Esophagus squamous epithelium (tissue), 5 donors: ENCODE results near the gene ANKRD13D. TPM values are rescaled to one million over a fixed set of nuclear protein-coding genes. Genes with fewer than 3 reads are reported as not detected.
A peak's percentile ranks its signal among the peaks of the same experiment; 100 is the strongest.

Experiments used
- DNase-seq: peaks from one replicate; lab custom pipeline; 2025; lab: John Stamatoyannopoulos, UW
- H3K27ac ChIP-seq, 4 donors: fragments of 200-600 bp; sonication (generic); one replicate each; pipeline ENCODE4 v1.5.1; 2016 to 2019; ENCODE audit warnings: mild to moderate bottlenecking in 1 of 4
- H3K27me3 ChIP-seq, 4 donors: fragments of 200-600 bp; sonication (generic); 1 replicate in 3 of 4; 2 replicates in 1 of 4; pipeline versions ENCODE4 v1.5.1 to v1.6.0; 2017 to 2021; ENCODE audit warnings: antibody characterized with exemption in 1 of 4
- H3K36me3 ChIP-seq, 3 donors: fragments of 200-600 bp; sonication (generic); one replicate each; pipeline ENCODE4 v1.5.1; 2016 to 2019
- H3K4me1 ChIP-seq, 3 donors: fragments of 200-600 bp; sonication (generic); one replicate each; pipeline ENCODE4 v1.5.1; 2017 to 2019
- H3K4me3 ChIP-seq, 4 donors: fragments of 200-600 bp; sonication (generic); 1 replicate in 3 of 4; 2 replicates in 1 of 4; pipeline ENCODE4 v1.5.1; 2016 to 2019; ENCODE audit warnings: mild to moderate bottlenecking in 2 of 4, moderate library complexity in 1 of 4
- H3K9me3 ChIP-seq, 3 donors: fragments of 200-600 bp; sonication (generic); one replicate each; pipeline ENCODE4 v1.5.1; 2016 to 2019
- POLR2A ChIP-seq, 4 donors: fragments of 450-650 bp; IDR thresholded peaks; one replicate each; pipeline ENCODE4 v1.6.1; 2017; ENCODE audit warnings: antibody characterized with exemption in 4 of 4, mild to moderate bottlenecking in 4 of 4, moderate library complexity in 3 of 4
- WGBS, 2 donors: methylation state at CpG; one replicate each; pipeline ENCODE4 v1.1.5; 2018; 5-methylcytosine and 5-hydroxymethylcytosine counted together
- intact Hi-C: fragments of 100-400 bp; cut with DNase I; formaldehyde crosslinking; loops from one replicate; pipeline ENCODE4 v1.15.0; 2022
- total RNA-seq, 4 donors: library from RNA; depleted of rRNA; stranded (reverse); fragments of >200 nt; gene quantifications; one replicate each; pipeline ENCODE4 v1.1.0, GENCODE V29; 2016
- TF ChIP-seq, protein P1 (sequence below), 6 experiments: fragments of 450-650 bp in 4 of 6; fragments of 200-600 bp in 2 of 6; sonication (generic) in 2 of 6; IDR thresholded peaks; one replicate each; pipeline ENCODE4 v1.5.1; 2016 to 2019; ENCODE audit warnings: antibody characterized with exemption in 6 of 6, mild to moderate bottlenecking in 4 of 6, moderate library complexity in 4 of 6
- donor health status: DM: yes; HTN: yes; CAD: no.

Gene ANKRD13D
- total RNA-seq, 4 donors from 2014 or later = 27.4 to 50.6 (median 41.6) TPM

DNA sequence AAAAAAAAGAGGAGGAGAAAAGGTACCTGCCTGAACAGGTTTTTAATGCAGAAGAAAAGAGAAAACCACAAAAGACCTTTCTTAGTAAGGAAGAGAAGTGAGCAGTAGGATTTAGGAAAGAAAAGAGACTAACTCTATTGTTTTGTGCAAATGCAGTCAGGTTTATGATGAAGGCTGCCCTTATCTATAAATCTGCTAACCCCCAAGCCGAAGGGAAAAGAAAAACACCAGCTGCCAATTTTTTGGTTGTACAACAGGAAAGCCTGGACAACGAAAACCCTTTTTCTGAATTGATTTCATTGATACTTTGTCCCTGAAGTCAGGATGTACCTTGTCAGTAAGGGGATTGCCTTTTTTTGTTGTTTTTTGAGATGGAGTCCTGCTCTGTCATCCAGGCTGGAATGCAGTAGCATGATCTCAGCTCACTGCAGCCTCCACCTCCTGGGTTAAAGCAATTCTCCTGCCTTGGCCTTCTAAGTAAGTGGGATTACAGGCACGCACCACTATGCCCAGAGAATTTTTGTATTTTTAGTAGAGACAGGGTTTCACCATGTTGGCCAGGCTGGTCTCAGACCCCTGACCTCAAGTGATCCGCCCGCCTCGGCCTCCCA lies 43.1 kb downstream of the ANKRD13D start:
- peak overlapping the region in 2 of 4 donors; percentile 9 to 30 for H3K27ac ChIP-seq
- no peak for TF ChIP-seq POLR2A (IDR thresholded peaks at IDR 0.05)
- TF ChIP-seq, protein P1, sequence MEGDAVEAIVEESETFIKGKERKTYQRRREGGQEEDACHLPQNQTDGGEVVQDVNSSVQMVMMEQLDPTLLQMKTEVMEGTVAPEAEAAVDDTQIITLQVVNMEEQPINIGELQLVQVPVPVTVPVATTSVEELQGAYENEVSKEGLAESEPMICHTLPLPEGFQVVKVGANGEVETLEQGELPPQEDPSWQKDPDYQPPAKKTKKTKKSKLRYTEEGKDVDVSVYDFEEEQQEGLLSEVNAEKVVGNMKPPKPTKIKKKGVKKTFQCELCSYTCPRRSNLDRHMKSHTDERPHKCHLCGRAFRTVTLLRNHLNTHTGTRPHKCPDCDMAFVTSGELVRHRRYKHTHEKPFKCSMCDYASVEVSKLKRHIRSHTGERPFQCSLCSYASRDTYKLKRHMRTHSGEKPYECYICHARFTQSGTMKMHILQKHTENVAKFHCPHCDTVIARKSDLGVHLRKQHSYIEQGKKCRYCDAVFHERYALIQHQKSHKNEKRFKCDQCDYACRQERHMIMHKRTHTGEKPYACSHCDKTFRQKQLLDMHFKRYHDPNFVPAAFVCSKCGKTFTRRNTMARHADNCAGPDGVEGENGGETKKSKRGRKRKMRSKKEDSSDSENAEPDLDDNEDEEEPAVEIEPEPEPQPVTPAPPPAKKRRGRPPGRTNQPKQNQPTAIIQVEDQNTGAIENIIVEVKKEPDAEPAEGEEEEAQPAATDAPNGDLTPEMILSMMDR (IDR thresholded peaks at IDR 0.05) = no peak
- intact Hi-C loops = no loop called here
- H3K36me3 ChIP-seq = peaks cover 0 to 21% (median 0%) of the 10 kb centered on the region in 3 donors
- H3K4me1 ChIP-seq = peaks cover 4 to 10% (median 6%) of the 10 kb centered on the region in 3 donors
- no peak for DNase-seq
- no peaks in the 10 kb centered on the region for H3K9me3 ChIP-seq
- H3K27me3 ChIP-seq = no peaks in the 10 kb centered on the region
- no peak overlapping the region for H3K4me3 ChIP-seq
- WGBS, 2 donors = 68 to 74% methylated on average over 5 to 6 of the region's 6 CpGs

DNA sequence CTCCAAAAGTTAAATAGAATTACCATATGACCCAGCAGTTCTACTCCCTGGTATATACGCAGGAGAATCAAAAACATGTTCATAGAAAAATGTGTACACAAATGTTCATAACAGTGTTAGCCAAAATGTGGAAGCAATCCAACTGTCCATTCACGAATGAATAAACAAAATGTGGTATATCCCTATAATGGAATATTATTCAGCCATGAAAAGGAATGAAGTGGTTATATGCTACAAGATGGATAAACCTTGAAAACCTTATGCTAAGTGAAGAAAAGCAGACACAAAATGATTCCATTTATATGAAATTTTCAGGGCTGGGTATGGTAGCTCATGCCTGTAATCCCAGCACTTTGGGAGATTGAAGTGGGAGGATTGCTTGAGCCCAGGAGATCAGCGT lies 48.2 kb downstream of the ANKRD13D start:
- Histone ChIP-seq H3K36me3 (peaks cover 0 to 18% (median 0%) of the 10 kb centered on the region in 3 donors), H3K27me3 (no peaks in the 10 kb centered on the region), H3K9me3 (no peaks in the 10 kb centered on the region), H3K27ac (no peak overlapping the region), H3K4me1 (peaks cover 2 to 7% (median 4%) of the 10 kb centered on the region in 3 donors), H3K4me3 (no peak overlapping the region)
- TF ChIP-seq, protein P1 (IDR thresholded peaks at IDR 0.05) = no peak
- no peak for TF ChIP-seq POLR2A (IDR thresholded peaks at IDR 0.05)
- intact Hi-C loops = no loop called here
- WGBS, 2 donors = 86 to 94% methylated on average over 3 of the region's 3 CpGs
- DNase-seq = no peak

DNA sequence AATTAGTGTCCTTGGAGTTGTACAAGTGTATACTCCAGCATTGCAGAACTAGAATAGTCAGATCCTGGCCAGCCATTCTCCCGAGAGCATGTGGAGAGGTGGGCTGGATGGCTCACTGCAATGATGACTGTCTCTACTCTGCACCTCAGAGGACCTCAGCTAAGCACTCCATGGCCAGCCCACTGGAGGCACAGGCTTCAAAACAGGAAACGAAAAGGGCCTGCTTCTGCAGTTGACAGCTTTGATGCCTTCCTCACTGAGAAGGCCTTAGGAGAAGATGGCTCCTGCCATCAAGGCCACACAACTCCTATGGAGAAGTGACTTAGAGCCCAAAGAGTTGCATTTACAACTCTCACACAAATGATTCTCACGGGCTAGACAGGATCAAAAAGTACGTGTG lies 55.2 kb downstream of the ANKRD13D start:
- no peaks in the 10 kb centered on the region for H3K27me3 ChIP-seq
- WGBS, 2 donors = 59 to 93% methylated on average over 3 to 4 of the region's 4 CpGs
- no peaks in the 10 kb centered on the region for H3K9me3 ChIP-seq
- no peak for DNase-seq
- no peak overlapping the region for H3K4me3 ChIP-seq
- TF ChIP-seq, protein P1 (IDR thresholded peaks at IDR 0.05) = no peak
- no peak for TF ChIP-seq POLR2A (IDR thresholded peaks at IDR 0.05)
- H3K27ac ChIP-seq = peak overlapping the region; percentile 75 to 91 (median 82)
- intact Hi-C loops = no loop called here
- peaks cover 10 to 46% (median 14%) of the 10 kb centered on the region in 3 donors for H3K4me1 ChIP-seq
- no peaks in the 10 kb centered on the region for H3K36me3 ChIP-seq

DNA sequence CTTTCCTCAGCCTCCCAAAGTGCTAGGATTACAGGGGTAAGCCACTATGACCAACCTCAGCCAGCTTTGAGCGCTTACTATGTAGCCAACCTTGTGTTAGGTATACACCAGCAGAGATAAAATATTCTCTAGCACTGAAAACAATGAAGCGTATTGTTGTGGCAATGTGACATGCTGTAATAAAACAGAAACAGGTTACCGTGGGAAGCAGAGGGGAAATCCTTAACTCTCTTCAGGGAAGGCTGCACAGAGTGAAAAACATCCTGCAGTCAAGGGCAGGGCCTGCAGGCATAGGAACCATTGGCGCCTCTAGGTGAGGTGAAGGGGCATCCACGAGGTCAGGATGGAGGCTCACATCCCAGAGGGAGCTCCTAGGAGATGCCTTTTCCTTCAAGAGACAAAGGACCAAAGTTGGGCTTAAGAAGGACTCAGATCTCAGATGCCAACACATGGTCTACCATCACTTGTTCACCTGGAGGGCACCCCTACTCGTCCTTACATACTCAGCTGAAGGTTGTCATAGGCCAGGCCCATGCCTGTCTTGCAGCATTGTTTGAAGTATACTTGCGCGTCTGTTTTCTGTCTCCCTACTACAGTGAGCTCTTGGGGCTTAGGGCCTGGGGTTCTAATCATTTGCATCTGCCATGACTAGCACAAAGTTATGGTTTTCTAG lies 56.3 kb downstream of the ANKRD13D start:
- DNase-seq = no peak
- WGBS, 2 donors = 38 to 40% methylated on average over 6 to 8 of the region's 8 CpGs
- H3K4me3 ChIP-seq = no peak overlapping the region
- no peaks in the 10 kb centered on the region for H3K27me3 ChIP-seq
- no peaks in the 10 kb centered on the region for H3K36me3 ChIP-seq
- H3K4me1 ChIP-seq = peaks cover 10 to 54% (median 14%) of the 10 kb centered on the region in 3 donors
- TF ChIP-seq POLR2A (IDR thresholded peaks at IDR 0.05) = no peak
- TF ChIP-seq, protein P1 (IDR thresholded peaks at IDR 0.05) = no peak
- peak overlapping the region; percentile 75 to 91 (median 82) for H3K27ac ChIP-seq
- intact Hi-C loops = loop anchor here (5.0 kb wide), 1 partner anchor 37 kb away; no protein-coding TSS in a partner anchor
- H3K9me3 ChIP-seq = no peaks in the 10 kb centered on the region
